ENCODE measurements around the gene STUM.

STUM gene

DNA sequence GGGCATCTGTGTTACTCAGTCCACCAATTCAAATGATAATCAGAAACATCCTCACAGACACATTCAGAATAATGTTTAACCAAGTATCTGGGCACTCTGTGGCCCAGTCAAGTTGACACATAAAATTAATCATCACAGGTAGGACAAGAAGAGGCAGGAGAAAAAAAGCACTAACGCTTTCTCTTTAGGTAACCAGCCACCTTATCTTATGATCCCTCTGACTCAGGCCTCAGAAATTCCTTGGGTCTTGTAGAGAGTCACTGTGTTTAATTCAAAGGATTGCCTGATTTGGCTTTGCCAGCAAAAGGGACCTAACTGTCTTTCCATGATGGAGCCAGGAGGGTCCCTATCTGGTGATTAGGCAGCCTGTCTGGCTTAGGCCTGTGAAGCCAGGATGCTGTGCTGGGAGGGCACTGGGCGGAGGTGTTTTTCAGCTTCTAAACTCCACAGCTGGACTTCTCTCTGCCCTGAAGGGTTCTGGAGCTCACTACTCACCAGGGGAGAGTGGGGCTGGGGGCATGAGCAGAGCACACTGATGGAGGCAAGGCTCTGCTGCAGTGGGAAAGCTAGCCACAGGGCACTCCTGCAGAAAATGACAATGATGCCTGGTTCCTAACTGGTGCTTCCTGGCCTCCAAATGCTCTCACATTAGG, 36.4 kb upstream of the STUM start:
- TF ChIP-seq, protein P1, sequence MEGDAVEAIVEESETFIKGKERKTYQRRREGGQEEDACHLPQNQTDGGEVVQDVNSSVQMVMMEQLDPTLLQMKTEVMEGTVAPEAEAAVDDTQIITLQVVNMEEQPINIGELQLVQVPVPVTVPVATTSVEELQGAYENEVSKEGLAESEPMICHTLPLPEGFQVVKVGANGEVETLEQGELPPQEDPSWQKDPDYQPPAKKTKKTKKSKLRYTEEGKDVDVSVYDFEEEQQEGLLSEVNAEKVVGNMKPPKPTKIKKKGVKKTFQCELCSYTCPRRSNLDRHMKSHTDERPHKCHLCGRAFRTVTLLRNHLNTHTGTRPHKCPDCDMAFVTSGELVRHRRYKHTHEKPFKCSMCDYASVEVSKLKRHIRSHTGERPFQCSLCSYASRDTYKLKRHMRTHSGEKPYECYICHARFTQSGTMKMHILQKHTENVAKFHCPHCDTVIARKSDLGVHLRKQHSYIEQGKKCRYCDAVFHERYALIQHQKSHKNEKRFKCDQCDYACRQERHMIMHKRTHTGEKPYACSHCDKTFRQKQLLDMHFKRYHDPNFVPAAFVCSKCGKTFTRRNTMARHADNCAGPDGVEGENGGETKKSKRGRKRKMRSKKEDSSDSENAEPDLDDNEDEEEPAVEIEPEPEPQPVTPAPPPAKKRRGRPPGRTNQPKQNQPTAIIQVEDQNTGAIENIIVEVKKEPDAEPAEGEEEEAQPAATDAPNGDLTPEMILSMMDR (conservative IDR thresholded peaks at IDR 0.05; ENCODE audit: low read depth) = no peak
- CTCF ChIA-PET = interaction anchor here (0.7 to 1.6 kb wide), 2 partner anchors 36 to 647 kb away, joined by 3 to 7 read pairs; no protein-coding TSS in a partner anchor

DNA sequence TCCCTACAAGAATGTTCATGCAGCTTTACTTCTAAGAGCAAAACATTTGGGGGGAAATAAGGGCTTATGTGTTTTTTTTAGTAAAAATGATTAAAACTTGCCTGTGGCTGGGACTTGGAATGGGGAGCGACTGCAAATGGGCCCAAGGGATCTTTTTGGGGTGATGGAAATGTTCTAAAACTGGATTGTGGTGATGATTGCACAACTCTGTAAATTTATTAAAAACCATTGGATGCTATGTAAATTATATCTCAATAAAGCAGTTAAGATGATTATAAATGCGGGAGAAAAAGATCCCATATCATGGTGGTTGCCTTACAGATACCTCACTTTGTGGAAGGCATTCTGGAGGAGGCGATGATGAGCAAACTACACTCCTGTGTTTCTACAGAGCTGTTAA, 30.2 kb upstream of the STUM start:
- no peak overlapping the region for H3K27ac ChIP-seq
- TF ChIP-seq, protein P1 (conservative IDR thresholded peaks at IDR 0.05; ENCODE audit: low read depth) = no peak
- ChIA-PET POLR2A (ENCODE audit: low non-redundant PET) (no interaction called here), CTCF (no interaction called here)
- DNase-seq (ENCODE audit: low spot score) = no peak

More for the DNA sequence above, 36.4 kb upstream of the STUM start:
- POLR2A ChIA-PET (ENCODE audit: low non-redundant PET) = no interaction called here
- peak; percentile 56 for DNase-seq (ENCODE audit: low spot score)
- no peak overlapping the region for H3K27ac ChIP-seq

DNA sequence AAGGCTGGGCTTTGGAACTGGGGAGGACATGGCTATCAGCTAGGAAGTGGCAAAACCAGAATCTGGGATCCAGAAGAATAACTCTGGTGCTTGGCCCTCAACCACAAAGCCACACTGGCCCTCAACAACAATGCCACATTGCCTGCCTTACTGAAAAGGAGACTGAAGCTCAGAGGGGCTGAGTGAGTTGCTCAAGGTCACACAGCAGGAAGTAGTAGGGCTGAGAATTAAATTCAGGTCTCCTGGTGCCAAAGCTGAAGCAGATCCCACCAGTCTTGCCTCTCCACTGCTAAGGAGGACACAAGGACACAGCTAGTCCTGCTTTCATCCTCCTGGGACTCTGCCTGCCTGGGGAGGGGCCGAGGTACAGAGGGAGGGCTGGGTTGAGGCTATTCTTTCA, 29.4 kb upstream of the STUM start:
- no peak overlapping the region for H3K27ac ChIP-seq
- CTCF ChIA-PET = interaction anchor here (1.0 kb wide), 1 partner anchor 263 kb away, joined by 3 read pairs; no protein-coding TSS in a partner anchor
- POLR2A ChIA-PET (ENCODE audit: low non-redundant PET) = no interaction called here
- TF ChIP-seq, protein P1 (conservative IDR thresholded peaks at IDR 0.05; ENCODE audit: low read depth) = no peak
- DNase-seq (ENCODE audit: low spot score) = no peak

DNA sequence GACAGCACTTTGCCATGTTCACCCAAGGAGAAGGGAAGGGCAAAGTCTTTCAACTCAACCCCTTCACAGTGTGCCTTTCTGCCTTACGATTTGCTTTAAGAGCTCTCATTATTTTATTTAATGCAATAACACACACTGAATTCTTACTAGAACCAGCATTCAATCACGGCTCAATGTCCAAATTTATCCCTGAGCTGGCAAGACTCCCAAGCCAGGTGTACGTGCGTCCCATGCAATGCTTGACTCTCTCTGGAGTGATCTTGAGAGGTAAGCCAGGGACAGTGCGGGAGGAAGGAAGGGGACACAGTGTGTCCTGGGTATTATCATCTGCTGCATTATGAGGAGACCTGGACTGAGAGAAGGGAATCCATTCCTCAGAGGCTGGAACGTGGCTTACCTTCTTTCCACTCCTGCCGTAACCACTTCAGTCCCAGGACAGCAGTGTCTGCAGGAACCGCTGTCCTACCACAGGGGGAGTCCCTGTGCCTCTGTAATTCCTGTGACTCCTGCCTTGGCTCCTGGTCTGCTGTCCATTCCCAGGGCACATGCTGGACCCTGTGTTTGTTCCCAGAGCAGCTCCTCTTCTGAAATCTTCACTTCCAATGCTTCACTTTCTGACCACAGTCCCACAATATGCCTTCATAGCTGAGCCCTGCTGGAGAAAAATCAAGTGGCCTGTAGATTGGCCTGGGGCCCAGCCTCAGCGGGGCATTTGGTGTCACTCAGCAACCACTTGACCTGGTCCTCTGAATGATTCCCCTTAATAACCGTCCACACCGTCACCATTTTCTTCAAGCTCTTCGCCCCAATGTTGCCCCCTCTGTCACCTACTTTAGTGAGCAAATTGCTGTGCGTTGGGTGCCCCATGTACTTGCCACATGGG, 28.6 kb upstream of the STUM start:
- ChIA-PET CTCF (interaction anchor here (1.0 kb wide), 1 partner anchor 263 kb away, joined by 3 read pairs; no protein-coding TSS in a partner anchor), POLR2A (ENCODE audit: low non-redundant PET) (no interaction called here)
- DNase-seq (ENCODE audit: low spot score) = no peak
- TF ChIP-seq, protein P1 (conservative IDR thresholded peaks at IDR 0.05; ENCODE audit: low read depth) = no peak
- H3K27ac ChIP-seq = no peak overlapping the region

DNA sequence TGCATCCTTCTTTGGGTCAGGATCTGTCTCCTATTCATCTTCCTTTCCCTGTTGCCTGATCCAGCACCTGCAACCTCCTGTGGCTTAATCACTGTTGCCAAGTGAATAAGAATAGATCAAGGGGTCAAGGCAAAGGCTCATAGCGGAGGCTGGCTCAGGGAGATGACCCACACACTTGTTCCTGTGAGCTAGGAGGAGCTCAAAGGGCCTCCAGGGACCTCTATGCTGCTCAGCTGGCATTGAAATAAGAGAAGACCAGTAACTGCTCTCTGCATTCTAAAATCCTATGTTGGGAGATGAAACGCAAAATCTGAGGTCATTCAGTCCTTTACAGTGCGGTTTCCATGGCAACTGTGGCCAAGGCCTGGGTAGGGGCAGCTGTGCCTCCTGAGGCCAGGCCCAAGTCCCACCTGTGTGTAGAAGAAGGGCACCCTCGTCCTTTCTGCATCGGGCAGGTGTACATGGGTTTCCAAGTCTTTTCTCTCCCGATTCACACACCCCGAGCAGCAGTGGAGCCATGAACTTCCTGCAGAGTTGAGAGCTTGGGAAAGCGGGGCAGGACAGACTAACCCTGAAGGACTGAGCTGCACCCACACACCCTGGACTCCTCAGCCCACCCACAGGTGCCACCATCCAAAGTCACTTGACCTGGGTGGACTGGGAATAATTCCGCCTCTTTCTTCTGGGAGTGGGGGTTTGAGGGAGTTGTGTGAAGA, 27.8 kb upstream of the STUM start:
- DNase-seq (ENCODE audit: low spot score) = no peak
- TF ChIP-seq, protein P1 (conservative IDR thresholded peaks at IDR 0.05; ENCODE audit: low read depth) = no peak
- POLR2A ChIA-PET (ENCODE audit: low non-redundant PET) = no interaction called here
- H3K27ac ChIP-seq = no peak overlapping the region
- CTCF ChIA-PET = interaction anchor here (0.6 kb wide), 2 partner anchors 29 to 107 kb away, joined by 3 read pairs; no protein-coding TSS in a partner anchor
